22Rv1 (cell line): ENCODE data around the gene DISP2.

Experiments used
- CTCF ChIP-seq: fragments of 450-650 bp; IDR thresholded peaks from 2 replicates; pipeline ENCODE4 v1.5.1; 2017; ENCODE audit warnings: mild to moderate bottlenecking
- ZFX ChIP-seq: fragments of 450-650 bp; IDR thresholded peaks from 2 replicates; pipeline ENCODE4 v1.6.1; 2017; ENCODE audit warnings: antibody characterized with exemption, borderline replicate concordance

GRCh38 chr15:40355976-40356585 is 1.9 kb upstream of the DISP2 start:
- no peak for TF ChIP-seq CTCF
- no peak for TF ChIP-seq ZFX
